Measurements from ENCODE around the gene NSMF.
A peak's percentile ranks its signal among the peaks of the same experiment; 100 is the strongest.
"Not testable (repeated sequence)": the region's sequence is repeated elsewhere in the genome, so short reads cannot be mapped to it uniquely, and the experiment has no call there.

NSMF gene

DNA sequence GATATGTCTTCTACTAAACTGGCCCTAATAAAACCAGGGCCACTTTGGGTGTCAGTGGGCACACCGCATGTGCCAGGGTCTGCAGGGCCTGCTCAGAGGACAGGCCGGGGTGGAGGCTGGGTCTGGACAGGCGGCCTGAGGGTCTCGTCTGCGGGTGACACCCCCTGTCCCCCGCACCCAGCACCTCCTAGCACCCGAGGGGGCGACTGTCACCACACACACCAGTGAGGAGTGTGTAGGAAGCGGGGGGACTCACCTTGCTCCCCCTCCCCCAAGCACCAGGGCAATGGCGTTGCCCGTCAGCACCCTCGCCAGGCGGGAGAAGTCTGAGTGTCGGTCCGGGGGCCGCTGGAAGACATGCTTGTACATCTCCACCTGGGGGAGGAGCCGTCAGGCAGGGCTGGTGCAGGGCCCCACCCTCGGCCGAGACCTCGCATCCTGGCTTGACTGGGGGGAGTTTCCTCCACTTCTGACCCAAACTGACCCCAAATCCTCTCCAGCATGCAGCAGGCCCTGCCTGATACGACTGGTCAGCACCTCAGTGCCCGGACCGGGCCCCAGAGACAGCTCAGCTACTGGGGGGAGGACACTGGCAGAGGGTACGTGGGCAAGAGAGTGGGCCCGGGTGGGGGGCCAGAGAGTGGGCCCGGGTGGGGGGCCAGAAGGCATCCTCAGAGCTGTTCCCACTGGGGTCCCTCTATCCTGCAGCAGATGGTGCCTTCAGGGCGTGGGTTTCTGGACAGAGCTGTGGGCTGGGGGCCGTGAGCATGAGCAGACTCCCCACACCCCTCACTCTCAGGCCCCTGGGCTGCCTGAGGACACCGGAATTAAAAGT, 18.9 kb upstream of the NSMF start:
- no peak for DNase-seq (ENCODE audit: low read depth in 2 of 2)

- DNase-seq (ENCODE audit: low read depth in 2 of 2), result no peak
Measured at GRCh38 chr9:137476856-137477255, 17.7 kb upstream of the NSMF start.

GRCh38 chr9:137475666-137476065, 16.5 kb upstream of the NSMF start:
- no peak for DNase-seq (ENCODE audit: low read depth in 2 of 2)

DNA sequence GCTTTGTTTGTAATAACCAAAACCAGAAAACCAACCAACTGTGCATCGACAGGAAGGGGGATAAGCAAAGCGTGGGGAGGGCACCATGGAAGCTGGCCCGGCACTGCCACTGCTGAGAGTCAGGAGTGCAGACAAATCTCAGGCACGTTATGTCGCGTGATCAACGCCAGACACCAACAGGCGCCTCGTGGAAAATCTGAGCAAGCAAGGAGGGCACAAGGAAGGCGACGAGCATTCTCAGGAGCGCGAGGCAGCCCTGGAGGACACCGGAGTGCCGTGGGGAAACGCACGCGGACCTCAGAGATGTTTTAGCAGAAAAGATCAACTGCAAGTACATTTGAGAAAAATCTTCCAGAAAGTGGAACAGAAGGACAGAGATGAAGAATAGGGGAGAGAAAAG, 15.1 kb upstream of the NSMF start:
- DNase-seq (ENCODE audit: low read depth in 2 of 2), result no peak

- no peak for DNase-seq (ENCODE audit: low read depth in 2 of 2)
Measured at GRCh38 chr9:137470785-137471184, 11.7 kb upstream of the NSMF start.

DNA sequence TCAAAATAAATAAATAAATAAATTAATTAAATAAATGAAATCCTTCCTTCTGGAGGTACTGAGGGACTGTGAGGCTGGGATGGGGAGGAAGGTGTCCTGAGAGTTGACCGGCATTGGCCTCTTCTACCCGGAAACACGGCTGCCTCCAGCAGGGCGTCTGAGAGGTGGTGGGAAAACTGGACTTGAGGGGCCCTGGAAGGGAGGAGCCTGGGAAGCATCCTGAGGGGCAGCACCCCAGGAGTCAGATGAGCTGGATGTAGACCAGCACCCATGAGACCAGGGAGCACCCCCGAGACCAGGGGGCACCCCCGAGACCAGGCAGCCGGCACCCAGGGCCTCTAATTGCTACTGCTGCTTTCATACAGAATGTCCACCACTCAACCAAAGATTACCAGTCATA, 8.8 kb upstream of the NSMF start:
- DNase-seq (ENCODE audit: low read depth in 2 of 2), result no peak

DNA sequence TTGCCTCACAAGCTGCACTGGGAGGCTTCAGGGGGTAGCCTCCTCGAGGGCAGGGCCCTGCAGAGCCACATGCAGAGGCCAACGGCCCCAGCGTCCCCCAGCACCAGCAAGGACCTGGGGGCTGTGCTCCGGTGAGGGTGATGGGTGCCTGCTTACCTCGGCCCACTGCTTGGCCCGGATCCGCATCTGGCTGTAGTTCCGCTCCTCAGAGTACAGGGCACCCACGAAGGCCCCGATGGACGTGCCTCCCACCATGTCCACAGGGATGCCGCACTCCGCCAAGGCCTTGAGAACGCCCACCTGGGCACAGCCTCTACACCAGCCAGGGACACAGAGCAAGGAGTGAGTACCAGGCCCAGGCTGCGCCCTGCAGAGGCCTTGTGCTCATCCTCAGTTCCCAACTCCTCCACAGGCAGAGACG, 8.0 kb upstream of the NSMF start:
- no peak for DNase-seq (ENCODE audit: low read depth in 2 of 2)

DNA sequence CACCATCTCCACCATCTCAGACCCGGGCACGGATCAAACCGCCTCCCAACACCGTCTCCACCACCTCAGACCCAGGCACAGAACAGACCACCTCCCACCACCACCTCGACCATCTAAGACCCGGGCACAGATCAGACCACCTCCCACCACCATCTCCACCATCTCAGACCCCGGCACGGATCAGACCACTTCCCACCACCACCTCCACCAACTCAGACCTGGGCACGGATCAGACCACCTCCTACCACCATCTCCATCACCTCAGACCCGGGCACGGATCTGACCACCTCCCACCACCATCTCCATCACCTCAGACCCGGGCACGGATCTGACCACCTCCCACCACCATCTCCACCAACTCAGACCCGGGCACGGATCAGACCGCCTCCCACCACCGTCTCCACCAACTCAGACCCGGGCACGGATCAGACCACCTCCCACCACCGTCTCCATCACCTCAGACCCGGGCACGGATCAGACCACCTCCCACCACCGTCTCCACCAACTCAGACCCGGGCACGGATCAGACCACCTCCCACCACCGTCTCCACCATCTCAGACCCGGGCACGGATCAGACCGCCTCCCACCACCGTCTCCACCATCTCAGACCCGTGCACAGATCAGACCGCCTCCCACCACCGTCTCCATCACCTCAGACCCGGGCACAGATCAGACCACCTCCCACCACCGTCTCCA, 7.4 kb upstream of the NSMF start:
- DNase-seq (ENCODE audit: low read depth in 2 of 2), result not testable (repeated sequence)

DNA sequence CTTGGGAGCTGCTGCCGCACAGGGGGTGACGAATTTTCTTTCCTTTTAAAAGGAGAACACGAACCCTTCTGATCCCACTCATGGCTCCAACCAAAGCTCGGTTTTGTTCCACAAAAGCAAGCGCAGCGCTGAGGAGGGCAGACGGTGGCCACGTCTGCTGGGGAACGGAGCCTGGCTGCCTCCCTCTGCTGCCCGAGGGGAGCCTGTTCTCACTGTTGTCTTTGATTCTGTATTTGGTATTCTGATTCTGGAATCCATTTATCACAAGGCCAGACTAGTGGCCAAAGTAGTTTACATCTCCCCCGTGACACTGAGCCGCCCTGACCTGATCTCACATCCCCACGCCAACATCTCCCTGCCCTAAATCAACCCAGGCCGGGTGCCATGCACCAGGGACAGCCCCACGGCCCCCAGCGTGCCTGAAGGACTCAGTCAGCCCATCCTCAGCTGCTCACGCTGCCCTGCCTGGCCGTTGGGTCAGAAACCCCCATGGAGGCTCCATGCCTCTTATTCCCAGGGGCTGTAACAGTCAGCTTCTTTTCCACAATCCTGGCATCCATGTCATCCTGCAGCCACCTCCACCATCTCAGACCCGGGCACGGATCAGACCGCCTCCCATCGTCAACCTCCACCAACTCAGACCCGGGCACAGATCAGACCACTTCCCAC, 6.7 kb upstream of the NSMF start:
- no peak for DNase-seq (ENCODE audit: low read depth in 2 of 2)

DNA sequence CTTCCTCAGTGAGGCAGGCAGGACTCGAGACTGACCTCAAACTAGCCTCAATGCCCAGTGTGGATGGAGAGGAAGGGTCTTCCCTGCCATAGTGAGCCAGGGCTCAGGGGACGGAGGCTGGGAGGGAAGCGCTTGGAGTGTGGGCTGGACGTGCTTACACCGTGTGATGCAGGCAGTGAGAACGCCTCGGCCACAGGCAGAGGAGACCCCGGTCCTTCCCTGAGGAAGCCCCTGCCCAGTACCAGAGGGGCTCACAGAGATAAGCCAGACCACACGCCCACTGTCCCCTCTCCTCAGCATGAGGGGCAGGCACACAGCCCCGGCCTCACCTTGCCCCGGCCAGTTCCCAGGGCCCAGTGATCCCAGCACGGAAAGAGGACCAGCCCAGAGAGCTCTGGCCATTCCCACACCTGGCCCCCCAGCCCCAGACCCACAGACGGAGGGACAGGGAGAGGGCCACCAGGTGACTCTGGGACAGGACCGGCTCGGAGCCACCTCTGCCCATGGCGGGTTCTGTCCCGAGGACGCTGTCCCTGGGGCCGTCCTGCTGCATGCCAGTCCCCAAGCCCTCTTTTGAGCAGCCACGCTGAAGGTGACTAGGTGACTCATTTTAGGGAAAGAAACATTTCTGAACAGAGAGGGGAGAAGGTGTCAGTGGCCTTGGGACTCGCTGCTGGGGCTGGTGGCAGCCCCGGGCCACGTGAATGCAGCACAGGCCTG, 6.0 kb upstream of the NSMF start:
- DNase-seq (ENCODE audit: low read depth in 2 of 2), result no peak

DNA sequence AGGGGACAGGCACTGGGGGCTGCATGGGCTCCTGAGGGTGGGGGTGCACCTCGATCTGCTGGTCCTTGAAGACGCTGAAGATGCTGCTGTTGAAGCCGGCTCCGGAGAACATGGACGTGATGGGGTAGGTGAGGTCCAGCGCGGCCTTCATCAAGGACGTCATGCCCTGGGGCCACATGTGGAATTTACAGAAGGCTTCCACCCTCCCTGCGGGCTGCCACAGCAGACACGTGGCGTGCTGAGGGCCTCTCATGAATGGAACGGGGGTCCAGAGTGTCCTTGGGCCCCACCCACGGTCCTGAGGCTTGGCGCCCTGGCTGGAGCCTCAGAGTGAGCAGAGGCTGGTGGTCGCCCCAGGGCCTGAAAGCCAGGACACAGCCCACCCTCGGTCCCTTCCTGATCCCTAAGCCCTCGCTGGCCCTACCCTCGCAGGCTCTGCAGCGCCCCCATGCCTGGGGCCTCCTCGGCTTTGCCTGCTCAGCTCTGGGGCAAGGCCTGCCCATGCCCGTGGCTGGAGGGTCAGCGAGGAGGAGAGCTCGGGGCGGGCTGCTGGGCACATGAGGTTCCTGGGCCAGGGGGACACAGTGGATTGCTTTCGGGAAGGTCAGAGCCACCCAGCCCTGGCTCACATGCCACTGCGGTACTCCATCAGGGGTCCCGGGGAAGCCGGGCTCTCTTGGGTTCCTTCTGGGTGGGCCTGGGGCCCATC, 5.3 kb upstream of the NSMF start:
- DNase-seq (ENCODE audit: low read depth in 2 of 2), result no peak

GRCh38 chr9:137463931-137464290, 4.8 kb upstream of the NSMF start:
- no peak for DNase-seq (ENCODE audit: low read depth in 2 of 2)

DNA sequence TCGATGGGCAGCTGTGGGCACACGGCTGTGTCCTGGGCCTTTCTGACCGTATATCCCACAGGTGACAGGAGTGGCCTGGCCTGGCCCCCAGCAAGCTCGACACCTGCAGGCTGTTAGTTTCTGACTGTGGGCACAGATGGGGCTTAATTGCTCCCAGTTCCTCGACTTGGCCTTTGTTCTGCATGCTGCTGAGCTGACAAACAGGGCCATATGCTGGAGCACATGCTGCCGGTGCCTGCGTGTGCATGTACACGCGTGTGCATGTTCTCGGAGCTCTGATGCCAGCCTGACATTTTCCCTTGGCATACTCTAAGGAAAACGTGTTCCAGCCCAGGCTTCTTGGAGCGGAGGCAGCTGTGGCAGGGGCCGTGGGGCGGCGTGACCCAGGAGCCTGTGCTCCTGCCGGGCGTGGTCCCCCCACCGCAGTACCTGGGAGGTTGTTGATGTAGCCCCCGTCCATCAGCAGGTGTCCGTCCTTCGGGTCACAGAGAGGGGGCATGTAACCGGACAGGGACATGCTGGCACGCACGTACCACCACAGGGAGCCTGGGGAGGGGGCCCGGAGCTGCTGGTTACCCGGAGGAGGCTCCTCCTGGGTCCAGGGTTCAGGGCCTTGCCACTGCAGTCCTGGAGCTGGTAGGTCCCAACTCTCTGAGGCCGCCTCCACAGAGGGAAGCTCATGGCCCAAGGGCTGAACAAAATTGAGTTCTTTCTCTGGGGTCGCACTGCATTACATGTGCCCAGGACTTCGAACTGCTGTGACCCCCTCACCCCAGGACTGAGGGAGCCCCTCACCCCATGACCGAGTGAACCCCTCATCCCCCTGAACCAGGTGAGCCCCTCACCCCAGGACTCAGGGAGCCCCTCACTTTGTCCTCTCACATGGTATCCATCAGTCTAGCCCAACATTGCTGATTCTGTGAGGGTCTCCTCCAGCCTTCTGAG, 4.1 kb upstream of the NSMF start:
- no peak for DNase-seq (ENCODE audit: low read depth in 2 of 2)

GRCh38 chr9:137462396-137462985, 3.4 kb upstream of the NSMF start:
- no peak for DNase-seq (ENCODE audit: low read depth in 2 of 2)

DNA sequence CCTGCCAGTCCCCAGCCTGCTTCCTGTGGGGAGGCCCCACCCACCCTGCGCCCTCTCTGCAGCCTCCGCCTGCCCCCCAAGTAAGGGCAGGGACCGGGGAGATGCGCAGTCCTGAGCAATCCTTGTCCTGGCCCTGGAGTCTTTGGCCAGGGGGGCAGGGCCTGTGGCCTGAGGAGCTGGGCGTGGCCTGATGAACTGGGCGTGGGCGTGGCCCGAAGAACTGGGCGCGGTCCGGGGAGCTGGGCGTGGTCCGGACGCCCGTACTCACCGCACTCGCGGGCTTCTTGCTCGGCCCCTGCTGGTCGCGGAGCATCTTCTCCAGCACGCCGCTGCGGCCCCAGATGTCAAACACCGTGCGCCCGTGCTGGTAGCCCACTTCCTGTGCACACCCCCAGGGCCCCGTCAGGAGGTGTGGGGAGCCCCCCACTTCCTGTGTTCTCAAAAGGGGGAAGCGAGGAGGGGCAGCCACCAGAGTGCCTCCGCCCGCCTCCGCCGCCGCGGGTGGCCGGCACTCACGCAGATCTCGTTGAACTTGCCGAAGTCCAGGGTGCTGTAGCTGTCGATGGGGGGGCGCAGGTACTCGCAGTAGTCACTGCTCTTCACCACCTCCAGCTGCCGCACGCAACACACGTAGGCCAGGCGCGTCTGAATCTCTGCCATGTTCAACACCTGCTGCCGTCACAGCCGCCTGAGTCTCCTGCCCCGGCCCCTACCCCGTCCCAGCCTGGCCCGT, 2.7 kb upstream of the NSMF start:
- peak; percentile 29 to 57 for DNase-seq (ENCODE audit: low read depth in 2 of 2)

DNA sequence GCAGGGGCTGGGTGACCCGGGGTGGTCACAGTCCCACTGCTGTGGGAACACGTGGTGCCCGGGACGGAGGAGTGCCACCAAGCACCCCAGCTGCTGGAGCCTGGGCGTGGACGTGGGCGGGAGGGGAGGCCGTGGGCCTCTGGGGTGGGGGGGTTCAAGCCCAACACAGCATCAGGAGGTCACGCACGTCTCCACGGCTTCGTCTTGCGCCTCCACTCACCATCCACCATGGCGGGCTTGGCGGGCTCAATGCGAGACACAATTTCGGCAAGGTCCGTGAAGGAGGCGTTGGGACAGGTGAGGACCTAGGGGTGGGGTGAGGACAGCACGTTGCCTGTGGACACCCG, 2.2 kb upstream of the NSMF start:
- no peak for DNase-seq (ENCODE audit: low read depth in 2 of 2)

DNA sequence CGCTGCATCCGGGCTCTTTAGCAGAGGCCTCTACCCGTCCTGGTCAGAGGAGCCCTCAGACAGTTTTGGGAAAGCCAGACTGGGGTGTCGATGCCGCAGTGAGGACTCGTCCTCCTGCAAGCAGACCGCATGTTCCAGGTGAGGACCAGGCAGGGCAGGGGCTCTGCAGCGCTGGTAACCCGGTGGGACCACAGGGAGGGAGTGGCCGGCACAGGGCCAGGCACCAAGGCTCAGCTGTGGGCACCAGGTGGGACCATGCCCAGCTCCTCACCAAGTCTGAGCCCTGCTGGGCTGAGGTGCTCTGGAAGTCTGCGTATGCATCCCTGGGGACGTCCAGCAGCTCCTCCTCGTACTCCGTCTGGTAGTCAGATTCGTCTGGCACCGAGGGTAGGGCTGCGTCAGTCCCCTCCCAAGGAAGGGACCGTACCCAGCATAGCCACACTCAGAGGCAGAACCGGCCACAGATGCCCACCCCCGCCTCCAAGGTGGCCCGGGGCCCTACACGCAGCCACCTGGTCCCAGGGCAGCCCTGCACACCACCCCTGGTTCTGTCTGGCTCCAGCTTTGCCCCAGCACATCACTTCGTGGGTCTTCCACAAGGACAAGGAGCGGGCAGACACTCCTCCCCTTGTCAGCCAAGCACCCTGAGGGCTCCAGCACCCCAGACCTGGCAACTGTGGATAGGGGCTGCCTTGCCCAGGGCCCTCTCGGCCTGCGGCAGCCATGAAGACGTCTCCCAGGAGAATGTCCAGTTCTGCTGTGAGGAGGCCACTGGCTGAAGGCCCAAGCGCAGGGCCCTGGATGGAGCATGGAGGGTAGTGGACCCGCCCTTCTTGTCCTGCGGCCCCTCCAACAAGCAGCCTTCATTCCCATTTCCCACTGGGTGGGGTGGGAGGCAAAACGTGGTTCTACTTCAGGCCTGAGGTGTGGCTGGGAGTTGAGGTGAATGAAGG, 1.5 kb upstream of the NSMF start:
- no peak for DNase-seq (ENCODE audit: low read depth in 2 of 2)

Data from stimulated activated CD4-positive, alpha-beta T cell treated with anti-CD3 and anti-CD28 coated beads, Interleukin-1b, Interleukin-23, amount 100 ng/mL, for 4 hours (primary cell).